K562 (cell line): ENCODE results near the gene RAI14. TPM values are rescaled to one million over a fixed set of nuclear protein-coding genes. Genes with fewer than 3 reads are reported as not detected.
A peak's percentile ranks its signal among the peaks of the same experiment; 100 is the strongest.

ENCODE experiments used
- ATAC-seq: fragments of 200-7000 bp; cut with Tn5 transposase; 3 replicates; pipeline ENCODE4 v1.9.1; 2020; ENCODE audit warnings: moderate library complexity
- BruUV-seq: library from RNA; stranded (reverse); fragments of 400-500 nt; replicated peaks from 2 replicates; lab custom pipeline; 2021; lab: Mats Ljungman, UMichigan
- CTCF ChIA-PET: fragments of 300-600 bp; formaldehyde crosslinking; extraction: SDS; loops from one replicate; lab custom pipeline; 2021; ENCODE audit warnings: low intra/inter-chr PET ratio; lab: Yijun Ruan, JAX
- POLR2A ChIA-PET: fragments of 300-600, 350-650 bp; sonication (Branson Sonifier 250); formaldehyde crosslinking; extraction: SDS; loops from one replicate; lab custom pipeline; 2021; ENCODE audit warnings: antibody characterized with exemption, inconsistent platforms; lab: Yijun Ruan, JAX
- DNase-seq, 4 experiments: peaks; one replicate each; pipeline versions ENCODE4 v3.0.0 to v3.0.0-alpha.2; 2011 to 2018; ENCODE audit warnings: low spot score in 3 of 4, mixed read lengths in 3 of 4; ENCODE audit errors: extremely low read depth in 1 of 4
- FAIRE-seq: peaks from 2 replicates; lab custom pipeline; 2011; peaks lifted over from hg19 to GRCh38; lab: Jason Lieb, UNC
- H2AFZ ChIP-seq: 2 replicates; pipeline ENCODE4 v1.6.0; 2011; ENCODE audit warnings: low read depth, low read length, control low read depth, inconsistent platforms
- H3K27ac ChIP-seq: fragments of 200-600 bp; 3 replicates; pipeline ENCODE4 v1.8.0; 2011; ENCODE audit warnings: low read depth, mild to moderate bottlenecking, control low read depth, inconsistent platforms, low read length, moderate library complexity, mixed read lengths; ENCODE audit errors: extremely low read depth
- H3K27me3 ChIP-seq, 2 experiments: fragments of 300-600 bp in 1 of 2; 2 replicates in 1 of 2; 3 replicates in 1 of 2; pipeline versions ENCODE4 v1.6.0 to v1.8.0; 2011; ENCODE audit warnings: inconsistent platforms in 2 of 2, low read length in 2 of 2, mild to moderate bottlenecking in 1 of 2, mixed read lengths in 1 of 2, moderate library complexity in 1 of 2; ENCODE audit not compliant: control insufficient read depth in 2 of 2, insufficient read depth in 2 of 2
- H3K36me3 ChIP-seq: fragments of 300-600 bp; 3 replicates; pipeline ENCODE4 v1.8.0; 2011; ENCODE audit warnings: mild to moderate bottlenecking, low read length, inconsistent platforms; ENCODE audit not compliant: control insufficient read depth, insufficient read depth
- H3K4me1 ChIP-seq, 2 experiments: fragments of 200-600 bp in 1 of 2; replicated peaks in 1 of 2; 2 replicates in 1 of 2; 3 replicates in 1 of 2; pipeline versions ENCODE4 v1.5.1 to v1.8.0; 2011; ENCODE audit warnings: inconsistent platforms in 2 of 2, low read length in 2 of 2, mild to moderate bottlenecking in 1 of 2, mixed read lengths in 1 of 2, moderate library complexity in 1 of 2; ENCODE audit not compliant: control insufficient read depth in 2 of 2, insufficient read depth in 2 of 2
- H3K4me2 ChIP-seq: 2 replicates; pipeline ENCODE4 v1.6.1; 2011; ENCODE audit warnings: low read length, control low read depth, inconsistent platforms, mixed read lengths; ENCODE audit not compliant: insufficient read depth
- H3K4me3 ChIP-seq: fragments of 200-600 bp; sonication (generic), shearing (Covaris generic); 2 replicates; pipeline ENCODE4 v1.5.1; 2016; ENCODE audit warnings: control low read depth, inconsistent platforms
- H3K79me2 ChIP-seq: fragments of 200-600 bp; 3 replicates; pipeline ENCODE4 v1.8.0; 2011; ENCODE audit warnings: low read length, inconsistent platforms; ENCODE audit not compliant: control insufficient read depth, insufficient read depth
- H3K9ac ChIP-seq, 2 experiments: 2 replicates each; pipeline versions ENCODE4 v1.6.0 to v1.6.1; 2011; ENCODE audit warnings: low read depth in 2 of 2, low read length in 2 of 2, control low read depth in 1 of 2, inconsistent platforms in 1 of 2, mild to moderate bottlenecking in 1 of 2, mixed read lengths in 1 of 2; ENCODE audit not compliant: insufficient read depth in 1 of 2
- H3K9me1 ChIP-seq: one replicate; pipeline ENCODE4 v1.6.0; 2011; ENCODE audit warnings: inconsistent platforms, mild to moderate bottlenecking, low read length, moderate library complexity; ENCODE audit not compliant: control insufficient read depth, insufficient read depth
- H3K9me3 ChIP-seq: replicated peaks from 2 replicates; pipeline ENCODE4 v1.5.1; 2011; ENCODE audit warnings: low read depth, low read length, inconsistent platforms; ENCODE audit not compliant: control insufficient read depth, insufficient read depth
- H4K20me1 ChIP-seq: replicated peaks from 2 replicates; pipeline ENCODE4 v1.6.1; 2011; ENCODE audit warnings: low read length, inconsistent platforms, mixed read lengths; ENCODE audit not compliant: control insufficient read depth, insufficient read depth
- ATF1 ChIP-seq, 2 experiments: fragments of 450-650 bp in 1 of 2; IDR thresholded peaks; 2 replicates each; pipeline ENCODE4 v1.6.1; 2016; ENCODE audit warnings: missing compliant biosample characterization in 1 of 2, missing genetic modification characterization in 1 of 2
- BCOR ChIP-seq: fragments of 450-650 bp; IDR thresholded peaks from 2 replicates; pipeline ENCODE4 v1.6.1; 2016
- KDM1A ChIP-seq, 2 experiments: fragments of 450-650 bp; IDR thresholded peaks; 2 replicates each; pipeline ENCODE4 v1.6.1; 2016; ENCODE audit warnings: mild to moderate bottlenecking in 2 of 2
- RBM25 ChIP-seq: fragments of 200-400 bp; formaldehyde crosslinking; IDR thresholded peaks from 2 replicates; pipeline ENCODE4 v1.6.1; 2018; ENCODE audit warnings: low read length, low read depth, moderate library complexity; ENCODE audit not compliant: severe bottlenecking
- SLC30A9 ChIP-seq: fragments of 250-450 bp; sonication (Bioruptor Pico); IDR thresholded peaks from 2 replicates; pipeline ENCODE4 v1.8.0; 2022; ENCODE audit warnings: mild to moderate bottlenecking, moderate library complexity
- SP2 ChIP-seq: IDR thresholded peaks from 2 replicates; pipeline ENCODE4 v1.6.1; 2011; ENCODE audit warnings: mild to moderate bottlenecking, low read depth, low read length, moderate library complexity; ENCODE audit not compliant: poor library complexity, severe bottlenecking; ENCODE audit errors: extremely low read depth
- SPI1 ChIP-seq: IDR thresholded peaks from 2 replicates; pipeline ENCODE4 v1.6.1; 2011; ENCODE audit warnings: low read depth, low read length, control low read depth, borderline replicate concordance
- WGBS: fragments of 100-300 bp; shearing (Covaris generic); methylation state at CpG from one replicate; pipeline ENCODE4 v1.1.6; 2016; ENCODE audit warnings: low coverage, mixed read lengths; ENCODE audit not compliant: insufficient coverage; ENCODE audit errors: missing lambda C conversion rate; 5-methylcytosine and 5-hydroxymethylcytosine counted together
- in situ Hi-C: fragments of 300-500 bp; cut with MboI; formaldehyde crosslinking; loops from 4 replicates; pipeline ENCODE4 v1.15.0; 2018; ENCODE audit warnings: inconsistent platforms, mixed read lengths
- intact Hi-C: fragments of 100-400 bp; cut with micrococcal nuclease; formaldehyde crosslinking; loops from 2 replicates; pipeline ENCODE4 v1.14.2; 2022
- polyA plus RNA-seq, 8 experiments: library from polyadenylated mRNA; depleted of rRNA in 4 of 8; stranded (reverse) in 5 of 8; unstranded in 3 of 8; fragments of >200 nt; fragmentation: Nextera tagmentation in 2 of 8; fragmentation: Illumina TruSeq in 1 of 8; extraction: Ambion mirVana in 2 of 8; extraction: Trizol in 1 of 8; gene quantifications; 2 replicates each; pipeline versions ENCODE4 v1.2.1 to v1.2.3, GENCODE V29; 2011 to 2014; ENCODE audit warnings: inconsistent platforms in 1 of 8, missing spikeins in 1 of 8
- total RNA-seq, 7 experiments: library from RNA; depleted of rRNA in 6 of 7; stranded (reverse); fragments of >200 nt in 6 of 7; fragmentation: Illumina TruSeq in 2 of 7; extraction: Trizol in 2 of 7; gene quantifications; 2 replicates each; pipeline versions ENCODE4 v1.2.1 to v1.2.3, GENCODE V29; 2011 to 2021; ENCODE audit warnings: low replicate concordance in 1 of 7

Gene RAI14
- total and polyA plus RNA-seq, 9 of the 15 experiments (the other 6 are each of a cell fraction or from before 2014, with no cell fraction given) = 11.3 to 82.5 (median 34.8) TPM

GRCh38 chr5:34771076-34771475 is 114.9 kb downstream of the RAI14 start:
- Histone ChIP-seq H3K9me1 (no peaks in the 10 kb centered on the region), H3K27ac (no peak overlapping the region), H3K79me2 (no peaks in the 10 kb centered on the region), H3K4me2 (no peak overlapping the region), H3K36me3 (no peaks in the 10 kb centered on the region), H4K20me1 (no peaks in the 10 kb centered on the region), H3K9me3 (no peaks in the 10 kb centered on the region), H3K27me3 (no peaks in the 10 kb centered on the region), H2AFZ (no peak overlapping the region), H3K4me1 (no peaks in the 10 kb centered on the region), H3K4me3 (no peak overlapping the region), H3K9ac (no peak overlapping the region)
- FAIRE-seq = no peak
- CTCF ChIA-PET = no interaction called here
- in situ Hi-C loops (no loop called here), intact Hi-C loops (no loop called here)
- TF ChIP-seq SPI1 = 0 out of 2 replicates have a peak, but pooled peaks have one; percentile 22
- TF ChIP-seq SLC30A9 (CRISPR knock-in tag) = no peak
- ATAC-seq = no peak
- BruUV-seq = no TSS peak
- WGBS = 9% methylated on average over 5 of the region's 5 CpGs
- POLR2A ChIA-PET = no interaction called here
- DNase-seq = no peak

- H3K4me2 ChIP-seq = no peak overlapping the region
- H3K4me1 ChIP-seq = no peaks in the 10 kb centered on the region
- H3K79me2 ChIP-seq = no peaks in the 10 kb centered on the region
- H3K4me3 ChIP-seq = no peak overlapping the region
- peak; percentile 71; the same call in 1 of the 2 replicates for TF ChIP-seq BCOR
- no peak for TF ChIP-seq ATF1 (CRISPR knock-in tag; IDR thresholded peaks at IDR 0.05)
- TF ChIP-seq ATF1 (tag; IDR thresholded peaks at IDR 0.05) = no peak
- no peak for TF ChIP-seq SP2
- TF ChIP-seq RBM25 = peak; percentile 74
- peak in 1 of 2 experiments; percentile 34; a peak in 1 of 4 replicates for TF ChIP-seq KDM1A (IDR thresholded peaks at IDR 0.05)
- H3K9me3 ChIP-seq = no peaks in the 10 kb centered on the region
- ChIA-PET POLR2A (interaction anchor here (1.0 kb wide), 1 partner anchor 11 kb away, joined by 4 read pairs; no protein-coding TSS in a partner anchor), CTCF (no interaction called here)
- H2AFZ ChIP-seq = no peak overlapping the region
- FAIRE-seq (no peak), DNase-seq (no peak), ATAC-seq (no peak)
- no TSS peak for BruUV-seq
- intact Hi-C loops = no loop called here
- H3K27me3 ChIP-seq = no peaks in the 10 kb centered on the region
- H4K20me1 ChIP-seq = no peaks in the 10 kb centered on the region
- no peak overlapping the region for H3K27ac ChIP-seq
- WGBS = 57% methylated on average over 4 of the region's 4 CpGs
- no peaks in the 10 kb centered on the region for H3K9me1 ChIP-seq
- in situ Hi-C loops = no loop called here
- no peak overlapping the region for H3K9ac ChIP-seq
- no peaks in the 10 kb centered on the region for H3K36me3 ChIP-seq
Observed at GRCh38 chr5:34772267-34773098, 116.4 kb downstream of the RAI14 start.
